ENCODE results near the gene ADISSP.

Gene ADISSP

DNA sequence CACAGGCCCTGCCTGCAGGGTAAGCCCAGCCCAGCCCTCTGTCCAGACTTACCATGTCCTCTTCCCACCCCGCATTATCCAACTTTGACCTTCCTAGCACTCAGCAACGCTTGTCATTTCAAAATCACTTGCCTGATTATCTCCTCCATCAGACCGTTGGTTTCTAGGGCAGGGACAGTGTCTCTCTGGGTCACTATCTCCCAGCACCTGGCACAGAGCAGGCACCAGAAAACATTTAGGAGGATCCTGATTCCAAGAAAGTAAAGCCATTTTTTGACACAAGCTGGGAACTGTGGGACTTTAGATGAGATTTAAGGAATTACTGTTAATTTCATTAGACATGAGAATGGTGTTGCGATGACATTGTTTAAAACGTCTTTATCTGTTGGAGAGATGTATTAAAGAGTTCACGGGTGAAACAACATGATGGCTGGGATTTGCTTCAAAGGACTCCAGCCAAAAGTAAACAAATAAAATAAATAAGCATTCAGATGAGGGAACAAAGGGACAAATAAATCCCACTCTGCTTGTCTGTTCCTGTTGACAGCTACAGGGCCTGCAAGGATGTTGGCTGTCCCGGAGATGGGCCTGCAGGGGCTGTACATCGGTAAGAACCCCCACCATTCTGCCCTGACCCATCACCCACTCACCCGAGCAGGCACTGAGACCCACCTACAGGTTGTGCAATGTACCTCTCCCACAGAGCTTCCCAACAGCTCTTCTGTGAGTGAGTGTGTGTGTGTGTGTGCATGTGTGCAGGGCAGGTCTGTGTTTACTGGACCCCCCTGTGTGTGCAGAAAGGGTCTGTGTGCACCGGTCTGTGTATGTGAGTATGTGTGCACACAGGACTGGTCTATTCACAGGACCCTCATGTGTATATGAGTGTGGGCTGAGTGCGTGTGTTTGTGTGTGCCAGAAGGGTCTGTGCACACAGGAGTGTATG is 29.2 kb downstream of the ADISSP start:
- no peak for DNase-seq (ENCODE audit: low read depth in 2 of 2)

DNA sequence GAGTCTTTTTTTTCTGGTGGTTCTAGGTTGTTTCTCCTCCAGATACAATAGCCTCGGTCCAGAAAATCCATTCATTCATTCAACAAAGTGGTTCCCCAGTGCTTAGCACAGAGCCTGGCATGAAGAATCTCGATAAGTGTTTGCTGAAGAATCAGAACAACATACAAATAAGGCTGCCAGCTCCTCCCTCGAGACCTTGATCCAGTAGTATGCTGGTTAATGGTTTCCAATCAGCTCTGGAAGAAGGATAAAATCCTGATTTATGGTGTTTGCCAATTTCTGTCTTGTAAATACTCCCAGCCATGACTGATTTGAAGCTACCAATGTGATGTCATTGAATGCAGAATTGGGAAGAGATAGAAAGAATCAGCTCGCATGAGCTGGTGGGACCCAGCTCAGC is 31.8 kb downstream of the ADISSP start:
- no peak for DNase-seq (ENCODE audit: low read depth in 2 of 2)

DNA sequence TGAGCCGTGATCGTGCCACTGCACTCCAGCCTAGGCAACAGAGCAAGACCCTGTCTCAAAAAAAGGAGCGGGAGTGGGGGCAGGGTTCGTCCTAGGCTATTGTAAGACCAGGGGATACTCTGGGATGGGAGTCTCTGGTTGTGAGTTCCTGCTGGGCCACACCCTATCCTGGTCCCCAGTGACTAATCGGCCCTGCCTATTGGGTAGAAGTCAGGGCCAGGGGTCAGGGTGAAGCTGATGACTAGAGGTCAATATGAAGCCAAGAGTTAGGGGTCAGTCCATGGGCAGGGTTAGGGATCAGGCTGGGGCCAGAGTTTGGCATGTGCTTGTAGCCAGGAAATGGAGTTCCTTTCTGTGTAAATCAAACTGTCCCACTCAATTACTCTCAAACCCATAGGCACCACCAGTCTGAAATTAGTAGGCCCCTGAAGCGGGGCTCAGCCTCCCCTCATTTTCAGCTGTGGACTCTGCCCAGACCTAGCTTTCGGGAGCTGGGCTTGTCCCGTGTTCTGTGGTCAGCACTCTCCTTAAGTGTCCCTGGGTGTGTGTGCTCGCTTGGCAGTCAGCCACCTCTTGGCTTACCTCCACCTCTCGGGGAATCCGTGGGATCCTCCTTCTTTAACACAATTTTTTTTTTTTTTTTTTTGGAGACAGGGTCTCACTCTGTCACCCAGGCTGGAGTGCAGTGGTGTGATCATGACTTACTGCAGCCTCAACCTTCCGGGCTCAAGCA is 33.3 kb downstream of the ADISSP start:
- DNase-seq (ENCODE audit: low read depth in 2 of 2), result no peak

DNA sequence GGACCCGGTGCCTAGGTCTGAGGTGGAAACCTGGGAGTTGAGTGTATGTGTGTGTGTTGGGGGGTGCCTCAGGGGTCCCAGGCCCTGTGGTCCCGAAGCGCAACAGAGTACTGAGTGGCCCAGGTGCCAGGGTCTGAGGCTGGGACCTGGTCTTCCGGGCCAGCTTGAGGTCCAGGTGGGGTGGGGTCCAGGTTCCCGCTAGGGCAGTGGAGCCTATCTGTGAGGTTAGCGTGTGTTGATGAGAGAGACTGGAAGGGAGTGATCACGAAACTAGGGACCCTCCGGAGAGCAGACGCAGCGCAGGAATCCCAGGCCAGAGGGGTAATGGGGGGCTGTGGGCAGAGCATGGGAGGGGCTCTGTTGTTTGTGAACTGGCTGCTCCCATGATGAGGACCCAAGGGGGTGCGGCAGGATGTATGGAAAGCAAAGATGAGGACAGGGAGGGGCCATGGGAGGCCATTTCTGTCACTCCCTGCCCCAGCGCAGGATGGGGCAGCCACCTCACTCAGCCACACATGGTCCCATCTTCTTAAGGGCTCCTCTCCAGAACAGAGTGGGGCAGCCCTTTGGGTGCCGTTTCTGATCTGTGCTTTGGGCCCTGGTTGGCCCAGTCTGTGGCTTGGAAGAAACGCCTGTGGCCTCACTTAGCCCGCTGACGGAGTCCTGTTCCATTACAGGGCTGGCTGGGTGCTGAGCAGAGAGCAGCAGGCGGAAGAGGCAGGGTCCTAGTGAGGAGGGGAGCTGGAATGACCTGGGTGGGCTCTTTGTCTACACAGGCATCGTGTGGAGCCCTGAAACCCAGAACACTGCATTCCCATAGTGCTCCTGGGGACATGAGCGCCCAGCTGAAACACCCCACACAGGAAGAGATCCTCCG is 34.2 kb downstream of the ADISSP start:
- DNase-seq (ENCODE audit: low read depth in 2 of 2), result no peak

DNA sequence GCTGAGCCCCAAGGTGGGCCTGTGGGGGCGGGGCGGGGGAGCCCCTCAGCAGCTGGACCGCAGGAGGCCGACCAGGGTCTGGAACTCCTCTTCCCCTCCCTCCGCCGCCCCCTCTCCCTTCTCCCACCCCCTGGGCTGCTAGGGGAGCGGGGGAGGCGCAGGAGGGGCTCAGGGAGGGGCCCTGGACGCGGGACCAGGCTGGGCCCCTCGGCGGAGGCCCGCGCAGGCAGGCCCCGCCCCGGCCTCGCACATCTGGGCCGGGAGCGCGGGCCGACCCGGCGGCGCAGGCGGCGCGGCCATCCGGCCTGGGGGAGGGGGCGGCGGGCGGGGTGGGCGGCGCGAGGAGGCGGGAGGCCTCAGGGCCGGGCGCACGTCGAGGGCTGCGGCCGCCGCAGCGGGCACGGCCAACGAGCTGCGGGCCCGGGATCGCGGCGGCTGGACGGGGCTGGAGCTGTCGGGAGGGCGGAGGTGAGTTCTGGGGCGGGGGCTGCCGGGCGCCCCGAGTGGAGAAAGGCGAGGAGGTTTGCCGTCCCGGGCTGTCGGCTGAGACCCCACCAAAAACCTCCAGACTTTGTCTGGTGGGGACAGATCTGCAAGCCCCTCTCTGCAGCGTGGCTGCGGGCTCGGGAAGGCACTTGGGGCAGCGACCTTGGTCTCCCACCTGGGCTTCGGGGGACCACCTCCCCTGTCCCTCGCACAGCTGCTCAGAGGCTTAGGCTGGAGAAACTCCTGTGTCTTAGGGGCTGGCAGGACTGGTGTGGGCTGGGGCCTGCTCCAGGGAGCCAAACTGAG is 35.0 kb downstream of the ADISSP start, which contains the start of gene HSPA12B:
Gene HSPA12B, plus strand, starts transcription at position 359 of the 792 bp plus-strand sequence. CDS start 5,990 bp downstream, outside the sequence.
- no peak for DNase-seq (ENCODE audit: low read depth in 2 of 2)

DNA sequence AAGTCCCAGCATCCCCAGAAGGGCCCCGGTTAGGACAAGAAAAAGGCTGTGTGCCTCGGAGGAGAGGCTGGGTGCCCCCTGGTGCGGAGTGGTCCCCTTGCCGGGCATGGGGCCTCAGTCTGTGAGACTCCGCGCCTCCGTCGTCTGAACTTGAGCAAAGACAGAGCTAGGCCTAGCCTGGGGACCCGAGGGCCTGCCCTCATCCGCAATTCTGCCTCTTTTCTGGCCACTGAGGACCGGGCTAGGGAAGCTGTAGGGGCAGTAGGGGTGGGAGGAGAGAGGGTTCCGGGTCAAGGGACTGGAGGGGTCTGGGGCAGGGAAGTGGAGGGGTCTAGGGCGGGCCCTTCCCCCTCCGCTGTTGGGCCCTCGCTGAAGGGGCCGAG is 35.6 kb downstream of the ADISSP start:
- DNase-seq (ENCODE audit: low read depth in 2 of 2), result no peak

DNA sequence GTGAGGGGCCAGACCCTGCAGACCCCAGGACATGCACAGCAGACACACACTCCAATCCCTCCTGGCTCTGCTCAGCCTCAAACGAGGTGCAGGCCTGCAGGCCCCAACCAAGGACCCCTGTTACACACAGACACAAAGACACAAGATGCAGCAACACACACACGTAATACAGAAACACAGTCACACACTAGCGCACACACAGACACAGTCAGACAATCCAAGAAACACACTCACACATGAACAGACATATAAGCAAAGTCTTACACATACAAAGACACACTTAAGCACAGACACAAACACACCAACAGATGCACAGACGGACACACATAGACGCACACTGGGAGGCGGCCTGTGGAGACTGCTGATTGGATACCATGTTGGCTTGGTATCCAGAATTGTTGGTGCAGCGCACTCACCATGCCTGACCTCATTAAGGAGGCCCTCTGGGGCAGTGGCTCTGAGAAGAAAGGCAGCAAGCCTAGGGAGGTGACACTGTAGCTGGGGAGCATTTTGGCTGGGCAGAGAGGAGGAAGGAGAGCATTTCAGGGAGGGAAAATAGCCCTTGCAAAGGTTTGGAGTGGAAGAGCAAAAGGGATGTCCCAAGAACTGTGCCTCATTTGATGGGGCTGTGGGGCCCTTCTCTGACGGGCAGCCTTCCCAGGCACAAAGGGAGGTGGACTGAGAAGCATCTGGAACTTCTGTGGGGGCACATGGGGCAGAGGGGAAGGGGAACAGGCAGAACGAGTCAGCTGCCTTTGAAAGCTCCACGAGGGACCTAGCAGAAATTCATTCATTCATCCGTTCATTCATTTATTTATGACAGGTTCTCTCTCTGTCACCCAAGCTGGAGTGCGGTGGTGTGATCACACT is 36.5 kb downstream of the ADISSP start:
- DNase-seq (ENCODE audit: low read depth in 2 of 2), result no peak

DNA sequence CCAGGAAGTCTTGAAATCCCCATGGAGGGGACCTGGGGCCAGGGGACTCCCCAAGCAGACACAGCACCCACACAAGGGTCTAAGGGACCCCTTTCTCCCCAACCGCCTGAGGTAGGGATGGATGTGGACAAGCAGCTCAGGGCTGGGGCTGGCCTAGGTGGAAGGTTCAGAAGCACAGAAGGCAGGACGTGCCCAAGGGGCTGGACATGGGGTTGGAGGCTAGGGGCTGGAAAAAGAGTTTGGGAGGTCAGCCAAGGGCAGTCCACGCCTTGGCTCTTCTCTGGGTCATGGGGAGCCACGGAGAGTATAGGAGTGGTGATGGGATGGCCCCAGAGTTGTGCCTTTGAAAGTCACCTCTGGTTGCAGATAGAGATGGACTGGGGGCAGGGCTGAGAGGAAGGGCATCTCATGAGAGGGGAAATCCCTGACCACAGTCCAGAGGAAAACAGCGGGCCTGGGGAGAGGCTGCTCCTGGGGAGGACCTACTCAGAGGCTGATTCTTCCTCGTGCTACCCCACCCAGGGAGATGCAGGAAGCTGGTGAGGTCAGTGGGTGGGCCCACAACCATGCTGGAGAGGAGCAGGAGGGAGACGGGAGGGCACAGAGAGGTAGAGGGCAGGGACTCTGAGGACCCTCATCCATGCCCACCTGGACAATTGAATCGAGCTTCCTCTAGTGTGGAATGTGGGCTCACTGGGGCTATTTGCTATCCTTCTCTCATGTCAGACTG is 37.6 kb downstream of the ADISSP start:
- DNase-seq (ENCODE audit: low read depth in 2 of 2), result no peak

DNA sequence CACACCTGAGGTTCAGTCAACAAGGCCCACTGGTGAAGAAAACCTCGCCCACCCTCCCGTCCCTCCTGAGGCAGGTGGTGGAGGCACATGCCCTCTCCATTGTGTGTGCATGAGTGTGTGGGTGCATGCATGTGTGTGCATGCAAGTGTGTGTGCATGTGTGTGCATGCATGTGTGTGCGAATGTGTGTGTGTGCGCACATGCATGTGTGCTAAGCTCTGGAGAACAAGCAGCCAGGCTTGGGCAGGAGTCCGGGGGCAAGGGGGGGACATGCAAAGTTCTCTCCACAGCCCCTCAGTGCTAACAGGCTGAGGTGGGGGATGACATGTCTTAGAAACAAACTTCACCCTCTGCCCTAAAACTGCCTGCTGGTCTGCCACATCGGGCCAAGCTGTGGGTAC is 38.2 kb downstream of the ADISSP start:
- no peak for DNase-seq (ENCODE audit: low read depth in 2 of 2)

DNA sequence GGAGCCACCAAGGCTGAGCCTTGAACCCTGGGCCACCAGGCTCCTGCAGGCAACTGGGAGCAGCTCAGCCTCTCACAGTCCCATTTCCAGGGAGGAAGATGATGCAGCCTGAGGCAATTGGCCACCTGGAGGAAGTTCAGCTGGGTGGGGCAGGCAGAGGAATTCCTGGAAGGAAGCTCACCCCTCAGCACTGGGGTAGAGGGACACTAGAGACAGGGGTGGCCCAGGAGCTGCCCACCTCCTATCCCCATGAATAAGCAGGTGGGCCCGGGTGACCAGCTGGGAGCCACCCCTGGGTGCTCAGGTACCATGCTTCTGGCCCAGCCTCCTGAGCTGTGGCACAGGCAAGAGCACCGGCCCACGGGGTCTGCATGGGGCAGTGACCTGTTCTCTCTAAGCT is 38.7 kb downstream of the ADISSP start:
- no peak for DNase-seq (ENCODE audit: low read depth in 2 of 2)

DNA sequence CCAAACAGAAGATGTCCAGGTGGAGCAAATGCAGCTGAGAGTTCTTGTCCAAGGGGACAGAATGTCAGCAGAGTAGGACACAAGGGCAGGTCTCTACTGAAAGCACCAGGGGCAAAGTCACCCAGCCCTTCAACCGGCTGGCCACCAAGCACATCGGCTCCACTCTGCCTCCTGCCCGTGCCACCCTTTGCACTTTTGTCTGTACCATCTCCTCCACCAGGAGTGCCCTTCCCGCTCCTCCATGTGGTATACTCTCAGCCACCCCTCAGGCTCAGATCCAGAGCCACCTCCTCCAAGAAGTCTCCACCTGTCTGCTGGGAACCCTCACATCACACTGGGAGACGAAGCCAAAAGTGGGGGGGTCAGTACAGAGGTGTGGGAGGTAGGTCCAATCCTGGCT is 39.2 kb downstream of the ADISSP start:
- no peak for DNase-seq (ENCODE audit: low read depth in 2 of 2)

DNA sequence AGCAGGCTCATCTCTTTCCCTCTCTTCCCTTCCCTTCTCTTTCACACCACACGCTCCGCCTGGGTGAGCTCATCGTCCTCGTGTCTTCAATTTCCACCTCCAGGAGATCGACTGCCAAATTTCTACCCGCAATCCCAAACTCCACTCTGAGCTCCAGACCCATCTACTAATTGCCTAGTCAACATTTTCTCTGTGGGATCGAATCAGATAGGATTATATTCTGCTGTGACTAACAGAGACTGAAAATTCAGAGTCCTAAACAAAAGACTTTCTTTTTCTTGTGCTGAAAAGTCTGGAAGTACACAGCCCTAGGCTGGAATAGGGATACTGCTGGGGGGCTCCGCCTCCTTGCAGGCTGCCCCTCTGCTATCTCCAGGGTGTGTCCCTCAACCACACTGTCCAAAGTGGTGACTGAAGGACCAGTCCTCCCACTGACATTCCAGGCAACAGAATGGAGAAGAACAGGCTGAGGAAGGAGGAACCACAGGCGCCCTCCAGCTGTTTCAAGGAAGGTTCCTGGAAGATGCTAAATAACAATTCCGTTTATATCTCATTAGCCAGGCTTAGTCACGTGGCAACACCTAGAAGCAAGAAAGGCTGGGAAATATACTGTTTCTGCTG is 40.0 kb downstream of the ADISSP start:
- no peak for DNase-seq (ENCODE audit: low read depth in 2 of 2)

DNA sequence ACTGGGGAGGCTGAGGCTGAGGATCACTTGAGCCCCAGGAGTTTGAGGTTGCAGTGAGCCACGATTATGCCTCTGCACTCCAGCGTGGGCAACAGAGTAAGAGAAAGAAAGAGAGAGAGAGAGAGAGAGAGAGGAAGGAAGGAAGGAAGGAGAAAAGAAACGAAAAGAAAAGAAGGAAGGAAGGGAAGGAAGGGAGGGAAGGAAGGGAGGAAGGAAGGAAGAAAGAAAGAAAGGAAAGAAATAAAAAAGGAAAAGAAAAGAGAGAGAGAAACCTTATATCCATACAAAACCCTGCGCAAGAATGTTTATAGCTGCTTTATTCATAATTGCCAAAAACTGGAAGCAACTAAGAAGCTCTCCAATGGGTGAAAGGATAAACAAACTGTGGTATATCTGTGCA is 43.2 kb downstream of the ADISSP start:
- no peak for DNase-seq (ENCODE audit: low read depth in 2 of 2)

DNA sequence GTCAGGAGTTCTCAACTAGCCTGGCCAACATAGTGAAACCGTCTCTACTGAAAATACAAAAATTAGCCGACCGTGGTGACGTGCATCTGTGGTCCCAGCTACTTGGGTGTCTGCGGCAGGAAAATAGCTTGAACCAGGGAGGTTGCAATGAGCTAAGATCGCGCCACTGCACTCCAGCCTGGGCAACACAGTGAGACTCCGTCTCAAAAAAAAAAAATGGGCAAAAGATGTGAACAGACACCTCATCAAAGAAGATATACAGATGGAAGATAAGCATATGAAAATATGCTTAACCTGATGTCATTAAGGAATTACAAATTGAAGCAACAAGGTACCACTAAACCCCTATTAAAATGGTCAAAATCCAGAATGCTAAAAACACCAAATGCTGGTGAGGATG is 44.3 kb downstream of the ADISSP start:
- no peak for DNase-seq (ENCODE audit: low read depth in 2 of 2)

DNA sequence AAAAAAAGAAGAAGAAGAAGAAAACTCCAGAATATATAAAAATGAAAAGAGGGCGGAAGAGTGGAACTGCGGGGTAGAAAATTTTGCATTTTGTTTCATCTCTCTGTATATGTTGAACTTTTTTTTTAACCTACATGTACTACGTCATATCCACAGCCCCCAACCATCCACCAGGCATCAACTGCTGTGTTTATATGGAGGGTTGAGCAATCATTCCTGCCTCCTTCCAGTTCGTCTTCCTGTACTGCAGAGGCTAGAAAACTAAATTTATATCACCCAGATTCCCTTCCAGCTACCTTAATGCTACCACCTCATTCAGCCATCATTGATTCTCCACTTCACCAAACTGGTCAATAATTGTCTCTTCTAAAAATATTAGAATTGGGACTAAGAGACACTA is 45.6 kb downstream of the ADISSP start:
- DNase-seq (ENCODE audit: low read depth in 2 of 2), result no peak

DNA sequence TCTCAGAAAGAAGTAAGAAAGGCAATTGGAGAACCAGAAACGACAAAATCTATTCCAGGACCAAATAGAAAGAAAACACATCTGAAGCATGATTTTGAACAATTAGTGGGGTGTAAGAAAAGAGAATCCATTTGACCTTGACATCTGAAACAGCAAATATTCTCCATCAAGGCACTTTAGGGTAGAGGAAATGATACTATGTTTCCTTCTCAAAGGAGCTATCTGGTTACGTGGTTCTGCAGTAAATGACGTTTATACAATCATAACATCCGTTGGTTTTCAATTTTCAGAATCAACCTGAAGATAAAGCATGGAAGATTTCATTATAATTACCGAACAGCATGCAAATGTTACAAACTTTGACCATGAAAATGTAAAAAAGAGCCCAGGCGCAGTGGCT is 46.9 kb downstream of the ADISSP start:
- DNase-seq (ENCODE audit: low read depth in 2 of 2), result no peak

DNA sequence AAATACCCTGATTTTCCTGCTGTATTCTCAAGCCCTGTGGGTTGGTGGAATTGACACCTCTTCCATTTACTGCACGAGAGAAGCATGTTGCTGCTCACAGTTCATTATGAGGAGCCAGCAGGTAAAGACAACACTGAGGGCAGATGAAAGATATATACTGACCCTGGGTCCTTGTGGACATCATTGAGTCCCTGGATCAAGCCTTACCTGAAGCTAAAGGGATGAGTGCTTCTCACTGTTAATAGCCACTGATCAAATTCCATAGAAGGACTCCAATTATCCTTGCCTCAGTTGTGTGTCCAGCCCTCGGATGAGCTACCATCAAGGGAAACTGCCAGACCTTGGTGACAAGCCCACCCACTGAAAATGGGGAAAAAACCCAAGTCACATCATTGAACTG is 47.5 kb downstream of the ADISSP start:
- no peak for DNase-seq (ENCODE audit: low read depth in 2 of 2)

DNA sequence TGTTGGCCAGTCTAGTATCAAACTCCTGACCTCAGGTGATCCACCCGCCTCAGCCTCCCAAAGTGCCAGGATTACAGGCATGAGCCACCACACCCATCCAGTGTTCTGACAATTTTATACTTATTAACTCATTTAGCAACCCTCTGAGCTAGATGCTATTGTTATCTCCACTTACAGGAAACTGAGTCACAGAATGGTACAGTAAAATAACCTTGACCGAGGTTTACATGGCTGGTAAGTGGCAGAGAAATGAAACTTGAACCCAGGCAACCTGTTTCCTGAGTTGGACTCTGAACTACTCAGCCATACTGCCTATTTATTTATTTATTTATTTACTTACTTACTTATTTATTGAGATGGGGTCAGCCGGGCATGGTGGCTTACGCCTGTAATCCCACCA is 48.5 kb downstream of the ADISSP start:
- DNase-seq (ENCODE audit: low read depth in 2 of 2), result no peak

DNA sequence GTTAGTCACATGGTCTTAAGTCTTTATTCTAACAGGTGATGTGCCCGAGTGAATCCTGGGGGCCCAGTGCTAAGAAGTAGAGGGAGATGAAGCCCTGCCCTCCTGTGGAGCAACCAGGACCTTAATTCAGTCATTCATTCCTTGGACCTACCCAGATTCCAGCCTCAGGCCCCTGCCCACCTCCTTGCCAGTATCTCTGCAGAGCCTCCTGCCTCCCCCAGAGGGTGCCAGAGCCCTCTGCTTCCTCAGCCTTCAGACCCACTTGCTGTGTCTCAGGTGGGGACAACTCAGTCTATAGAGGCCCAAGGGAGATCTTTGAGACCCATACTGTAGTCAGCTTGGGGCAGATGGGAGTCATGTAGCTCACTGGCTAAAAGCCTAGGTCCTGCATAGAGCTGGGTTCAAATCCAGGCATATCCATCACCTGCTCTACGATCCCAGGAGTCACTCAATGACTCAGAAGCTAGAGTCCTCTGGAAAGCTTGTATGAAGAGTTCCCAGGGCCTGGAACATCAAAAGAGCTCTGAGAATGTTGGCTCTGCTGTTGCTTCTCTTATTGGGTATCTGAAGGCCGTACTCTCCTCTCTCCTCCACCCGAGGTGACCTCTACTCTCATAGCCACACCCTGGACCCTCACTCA is 51.2 kb downstream of the ADISSP start:
- peak; percentile 9 to 10 for DNase-seq (ENCODE audit: low read depth in 2 of 2)
